ENCODE results near the gene VPS13A.

The VPS13A gene

GRCh38 chr9:77305622-77306400, 128.5 kb downstream of the VPS13A start:
- no peak for TF ChIP-seq GATA2 (IDR thresholded peaks at IDR 0.05; ENCODE audit: low read depth, low read length)
- no peak for TF ChIP-seq GATA3 (IDR thresholded peaks at IDR 0.05; ENCODE audit: low read depth, low read length)

GRCh38 chr9:77307166-77307565, 129.8 kb downstream of the VPS13A start:
- TF ChIP-seq GATA2 (IDR thresholded peaks at IDR 0.05; ENCODE audit: low read depth, low read length): no peak
- no peak for TF ChIP-seq GATA3 (IDR thresholded peaks at IDR 0.05; ENCODE audit: low read depth, low read length)

- TF ChIP-seq GATA3 (IDR thresholded peaks at IDR 0.05; ENCODE audit: low read depth, low read length): no peak
- TF ChIP-seq GATA2 (IDR thresholded peaks at IDR 0.05; ENCODE audit: low read depth, low read length): no peak
Measured at GRCh38 chr9:77316058-77316457, 138.7 kb downstream of the VPS13A start.

GRCh38 chr9:77325058-77325457, 147.7 kb downstream of the VPS13A start:
- TF ChIP-seq GATA3 (IDR thresholded peaks at IDR 0.05; ENCODE audit: low read depth, low read length) (no peak), GATA2 (IDR thresholded peaks at IDR 0.05; ENCODE audit: low read depth, low read length) (no peak)

- no peak for TF ChIP-seq GATA3 (IDR thresholded peaks at IDR 0.05; ENCODE audit: low read depth, low read length)
- TF ChIP-seq GATA2 (IDR thresholded peaks at IDR 0.05; ENCODE audit: low read depth, low read length): no peak
Measured at GRCh38 chr9:77328102-77328501, 150.8 kb downstream of the VPS13A start.

GRCh38 chr9:77370064-77370463, 192.7 kb downstream of the VPS13A start:
- TF ChIP-seq GATA3 (IDR thresholded peaks at IDR 0.05; ENCODE audit: low read depth, low read length) (no peak), GATA2 (IDR thresholded peaks at IDR 0.05; ENCODE audit: low read depth, low read length) (no peak)

GRCh38 chr9:77374266-77374665, 196.9 kb downstream of the VPS13A start:
- no peak for TF ChIP-seq GATA2 (IDR thresholded peaks at IDR 0.05; ENCODE audit: low read depth, low read length)
- TF ChIP-seq GATA3 (IDR thresholded peaks at IDR 0.05; ENCODE audit: low read depth, low read length): no peak

- no peak for TF ChIP-seq GATA2 (IDR thresholded peaks at IDR 0.05; ENCODE audit: low read depth, low read length)
- no peak for TF ChIP-seq GATA3 (IDR thresholded peaks at IDR 0.05; ENCODE audit: low read depth, low read length)
Measured at GRCh38 chr9:77375956-77376532, 198.7 kb downstream of the VPS13A start.

- no peak for TF ChIP-seq GATA2 (IDR thresholded peaks at IDR 0.05; ENCODE audit: low read depth, low read length)
- TF ChIP-seq GATA3 (IDR thresholded peaks at IDR 0.05; ENCODE audit: low read depth, low read length): no peak
Measured at GRCh38 chr9:77384406-77384805, 207.1 kb downstream of the VPS13A start.

GRCh38 chr9:77386187-77386586, 208.9 kb downstream of the VPS13A start:
- TF ChIP-seq GATA3 (IDR thresholded peaks at IDR 0.05; ENCODE audit: low read depth, low read length): no peak
- TF ChIP-seq GATA2 (IDR thresholded peaks at IDR 0.05; ENCODE audit: low read depth, low read length): no peak

GRCh38 chr9:77391834-77392233, 214.5 kb downstream of the VPS13A start:
- TF ChIP-seq GATA2 (IDR thresholded peaks at IDR 0.05; ENCODE audit: low read depth, low read length) (no peak), GATA3 (IDR thresholded peaks at IDR 0.05; ENCODE audit: low read depth, low read length) (no peak)

- TF ChIP-seq GATA2 (IDR thresholded peaks at IDR 0.05; ENCODE audit: low read depth, low read length) (no peak), GATA3 (IDR thresholded peaks at IDR 0.05; ENCODE audit: low read depth, low read length) (no peak)
Measured at GRCh38 chr9:77392328-77392727, 215.0 kb downstream of the VPS13A start.

GRCh38 chr9:77399964-77400363, 222.6 kb downstream of the VPS13A start:
- TF ChIP-seq GATA2 (IDR thresholded peaks at IDR 0.05; ENCODE audit: low read depth, low read length) (no peak), GATA3 (IDR thresholded peaks at IDR 0.05; ENCODE audit: low read depth, low read length) (no peak)

- TF ChIP-seq GATA3 (IDR thresholded peaks at IDR 0.05; ENCODE audit: low read depth, low read length) (no peak), GATA2 (IDR thresholded peaks at IDR 0.05; ENCODE audit: low read depth, low read length) (no peak)
Measured at GRCh38 chr9:77402286-77402685, 225.0 kb downstream of the VPS13A start.

GRCh38 chr9:77403239-77403638, 225.9 kb downstream of the VPS13A start:
- TF ChIP-seq GATA2 (IDR thresholded peaks at IDR 0.05; ENCODE audit: low read depth, low read length) (no peak), GATA3 (IDR thresholded peaks at IDR 0.05; ENCODE audit: low read depth, low read length) (no peak)
